ENCODE results near the gene NRF1.

The NRF1 gene

DNA sequence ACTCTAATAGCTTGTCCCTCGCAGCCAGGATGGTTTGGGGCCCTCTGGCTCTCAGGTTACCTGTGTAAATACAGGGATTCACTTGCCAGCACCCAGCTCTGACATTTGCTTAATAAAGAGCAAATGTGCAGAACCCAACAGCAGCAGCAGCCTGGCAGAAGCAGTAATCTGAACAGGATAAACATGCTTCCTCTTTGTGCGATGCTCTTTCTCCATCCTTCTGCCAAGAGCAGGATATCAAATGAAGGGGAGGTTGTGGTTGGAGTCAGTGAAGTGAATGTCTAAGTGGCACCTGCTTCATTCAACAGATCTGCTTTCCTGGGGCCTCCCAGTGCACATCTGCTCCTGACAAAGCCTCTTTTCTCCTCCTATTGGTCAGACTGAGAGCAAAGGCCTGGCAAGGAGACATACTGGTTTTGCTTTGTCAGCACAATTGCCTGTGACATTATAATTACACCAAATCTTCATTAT is 130.3 kb downstream of the NRF1 start:
- DNase-seq, result no peak

DNA sequence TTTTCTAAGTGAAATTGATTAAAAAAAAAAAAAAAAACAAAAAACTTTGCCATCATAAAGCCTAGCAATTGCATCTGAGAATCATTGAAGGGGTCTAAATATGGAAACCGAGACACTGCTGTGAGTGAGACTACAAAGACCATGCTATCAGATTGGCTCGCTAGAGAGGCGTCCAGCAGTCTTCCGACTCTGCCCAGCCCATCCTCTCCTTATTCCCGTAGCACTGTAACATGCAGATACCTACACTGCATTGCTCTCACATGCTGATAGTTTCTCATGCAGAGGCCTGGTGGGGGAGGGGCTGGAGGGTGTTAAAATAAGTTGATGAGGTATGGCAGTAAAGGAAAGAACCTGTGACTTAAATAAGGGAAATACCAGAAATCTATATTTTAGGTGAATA is 130.7 kb downstream of the NRF1 start:
- DNase-seq, result no peak

DNA sequence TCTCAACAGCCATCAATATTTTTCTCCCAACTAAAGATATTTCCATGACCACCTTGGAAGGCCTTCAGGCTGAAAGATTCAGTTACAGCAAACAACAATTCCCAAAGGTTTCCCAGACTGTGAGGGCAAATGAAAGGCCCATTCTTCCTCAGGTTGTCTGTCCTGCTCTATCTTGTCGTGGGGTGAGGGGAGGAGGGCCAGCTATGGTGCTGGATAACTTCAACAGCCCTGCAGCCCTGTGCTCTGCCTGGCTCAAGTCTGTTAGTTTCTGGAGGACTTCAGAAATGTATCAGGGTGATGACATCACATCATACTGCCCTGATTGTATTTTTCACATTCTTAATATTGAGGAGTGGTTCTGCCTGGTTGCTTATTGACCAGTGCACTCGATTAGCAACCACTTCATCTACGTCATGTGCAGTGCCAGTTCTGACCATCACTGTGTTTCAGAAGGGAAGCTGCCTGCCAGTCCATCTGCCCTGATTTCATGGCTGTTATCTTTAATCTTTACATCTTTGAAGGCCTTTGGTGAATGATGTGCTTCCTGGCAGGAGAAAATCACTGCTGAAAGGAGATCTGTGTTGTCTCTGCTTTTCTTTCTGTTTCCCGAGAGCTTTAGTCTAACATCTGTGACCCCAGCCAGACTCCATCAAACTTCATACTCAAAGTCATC is 135.5 kb downstream of the NRF1 start:
- no peak for DNase-seq

DNA sequence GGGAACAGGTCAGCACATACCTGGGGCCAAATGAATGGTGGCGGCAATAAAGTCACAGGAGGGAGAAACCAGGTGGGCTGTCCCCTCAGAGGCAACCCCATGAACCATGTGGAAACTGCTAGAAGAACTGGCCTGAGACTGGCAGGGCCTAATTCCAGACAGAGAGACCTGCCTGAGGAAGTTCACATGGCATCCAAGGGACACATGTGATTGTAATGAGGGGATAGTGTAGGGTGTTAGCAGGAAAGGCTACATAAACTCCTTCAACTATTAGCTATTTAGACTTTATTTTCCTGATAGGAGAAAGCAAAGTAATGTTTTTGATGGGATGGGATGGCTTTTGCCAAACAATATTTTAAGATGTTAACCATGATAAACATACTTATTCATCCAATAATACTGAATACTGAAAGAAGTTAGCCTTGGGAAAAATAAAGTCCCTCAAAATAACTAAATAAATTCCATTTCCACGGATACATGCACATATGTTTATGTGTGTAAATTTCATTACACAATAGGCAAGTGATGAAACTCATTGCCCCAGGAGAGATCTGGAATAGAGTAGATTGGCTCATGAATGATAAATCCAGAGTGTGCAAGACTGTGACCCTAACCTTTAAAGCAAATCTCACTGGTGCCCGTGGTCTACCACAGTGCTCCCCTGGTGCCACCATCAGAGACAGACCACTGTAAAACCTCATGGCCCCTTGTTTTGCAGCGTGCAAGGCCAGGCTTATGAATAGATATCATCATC is 137.0 kb downstream of the NRF1 start:
- no peak for DNase-seq

DNA sequence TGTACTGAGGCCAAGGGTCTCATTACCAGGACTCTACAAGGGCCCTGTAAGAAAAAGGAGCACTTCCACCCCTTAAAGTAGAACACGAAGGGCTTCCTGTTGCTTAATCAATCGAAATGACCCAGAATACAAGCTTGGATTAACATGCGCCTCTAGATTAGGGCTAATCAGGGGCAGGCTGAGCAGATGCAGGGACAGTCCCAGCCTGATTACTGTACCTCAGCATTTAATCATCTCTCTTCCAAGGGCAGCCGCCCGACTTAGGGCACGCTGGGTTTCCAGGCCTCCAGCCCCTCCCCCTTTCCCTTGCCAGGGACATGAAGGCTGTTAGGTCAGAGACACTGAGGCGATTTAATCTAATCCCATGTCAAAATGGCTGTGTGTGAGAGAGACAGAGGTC is 138.6 kb downstream of the NRF1 start:
- no peak for DNase-seq

DNA sequence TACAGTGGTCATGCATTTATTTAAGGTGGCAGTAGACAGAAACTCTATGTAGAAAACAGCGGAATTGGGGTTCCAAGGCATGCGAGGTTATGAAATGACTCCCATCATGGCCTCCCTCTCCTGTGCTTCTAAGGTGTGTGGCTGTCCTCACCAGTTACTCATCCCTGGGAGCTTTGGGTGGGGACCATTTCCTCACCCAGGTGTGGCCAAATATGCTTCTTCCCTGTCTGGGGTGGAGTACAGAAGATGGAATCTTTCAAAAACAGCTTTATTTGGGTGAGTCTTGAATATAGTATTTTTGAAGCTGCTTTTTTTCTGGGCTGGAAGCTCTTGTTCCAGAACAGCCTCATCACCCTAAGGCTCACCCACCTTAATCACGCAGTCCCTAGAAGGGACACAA is 139.0 kb downstream of the NRF1 start:
- DNase-seq, result no peak

DNA sequence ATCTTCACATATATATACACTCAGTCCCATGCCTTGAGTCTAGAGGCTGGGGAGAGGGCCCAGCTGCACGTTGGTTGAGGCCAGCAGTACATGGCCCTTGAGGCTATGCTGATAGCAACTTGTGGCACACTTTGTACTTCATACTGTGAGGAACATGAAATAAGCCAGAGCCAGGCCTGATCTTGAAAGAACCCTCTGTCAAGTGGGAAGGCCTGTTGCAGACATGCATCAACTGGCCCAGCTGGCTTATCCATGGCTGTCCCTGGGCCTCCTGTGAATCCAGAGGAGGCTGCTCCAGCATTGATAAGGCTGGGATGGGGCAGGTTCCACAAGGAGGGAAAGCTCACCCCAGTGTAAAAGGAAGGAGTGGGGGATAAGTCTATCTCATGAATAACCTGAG is 140.4 kb downstream of the NRF1 start:
- DNase-seq, result no peak

DNA sequence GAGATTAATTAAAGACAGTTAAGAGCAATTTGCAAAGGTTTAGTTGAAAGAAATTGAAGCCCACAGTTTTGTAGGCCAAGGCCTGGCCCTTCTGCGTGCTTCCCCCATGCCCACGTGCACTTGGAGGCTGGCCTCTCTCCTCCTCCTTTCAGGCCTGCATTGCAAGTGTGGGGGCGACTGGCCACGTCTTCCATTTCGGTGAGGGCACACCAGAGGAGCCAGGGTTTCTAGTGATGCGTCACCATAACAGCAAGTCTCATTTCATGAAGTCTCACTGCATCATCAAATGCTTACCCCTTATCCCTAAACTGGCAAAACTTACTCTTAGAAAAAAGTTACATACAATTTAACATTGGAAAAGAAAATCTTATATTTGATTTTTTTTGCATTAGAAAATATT is 141.2 kb downstream of the NRF1 start:
- no peak for DNase-seq

DNA sequence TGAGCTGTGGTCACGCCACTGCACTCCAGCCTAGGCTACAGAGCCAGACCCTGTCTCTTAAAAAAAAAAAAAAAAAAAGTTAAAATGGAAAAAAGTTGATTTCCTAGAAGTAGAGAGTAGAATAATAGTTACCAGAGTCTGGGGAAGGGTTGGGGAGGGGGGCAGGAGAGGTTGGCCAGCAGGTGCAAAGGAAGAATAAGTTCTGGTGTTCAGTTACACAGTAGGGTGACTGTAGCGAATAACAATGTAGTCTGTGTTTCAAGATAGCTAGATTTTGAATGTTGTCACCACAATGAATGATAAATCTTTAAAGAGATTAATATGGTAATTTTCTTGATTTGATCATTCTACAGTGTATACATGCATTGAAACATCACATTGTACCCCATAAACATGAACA is 142.9 kb downstream of the NRF1 start:
- no peak for DNase-seq

DNA sequence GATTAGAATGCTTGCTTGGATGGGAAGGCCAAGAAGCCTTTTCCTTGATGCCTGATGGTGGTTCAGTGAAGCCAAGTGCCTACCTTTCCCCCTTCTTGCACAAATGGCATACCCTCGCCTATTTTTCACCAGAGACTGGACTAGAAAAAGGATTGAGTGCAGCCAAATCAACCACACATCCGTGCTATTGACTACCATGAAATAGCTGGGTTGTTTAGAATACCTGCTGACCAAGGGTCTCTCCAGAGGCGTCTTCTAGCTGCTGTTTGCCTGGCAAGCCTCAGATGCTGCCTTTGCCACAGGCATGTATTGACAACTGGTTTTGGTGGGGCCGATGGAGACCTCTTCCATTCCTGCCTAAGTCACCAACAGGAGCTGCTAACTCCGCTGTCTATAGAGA is 146.5 kb downstream of the NRF1 start:
- no peak for DNase-seq

DNA sequence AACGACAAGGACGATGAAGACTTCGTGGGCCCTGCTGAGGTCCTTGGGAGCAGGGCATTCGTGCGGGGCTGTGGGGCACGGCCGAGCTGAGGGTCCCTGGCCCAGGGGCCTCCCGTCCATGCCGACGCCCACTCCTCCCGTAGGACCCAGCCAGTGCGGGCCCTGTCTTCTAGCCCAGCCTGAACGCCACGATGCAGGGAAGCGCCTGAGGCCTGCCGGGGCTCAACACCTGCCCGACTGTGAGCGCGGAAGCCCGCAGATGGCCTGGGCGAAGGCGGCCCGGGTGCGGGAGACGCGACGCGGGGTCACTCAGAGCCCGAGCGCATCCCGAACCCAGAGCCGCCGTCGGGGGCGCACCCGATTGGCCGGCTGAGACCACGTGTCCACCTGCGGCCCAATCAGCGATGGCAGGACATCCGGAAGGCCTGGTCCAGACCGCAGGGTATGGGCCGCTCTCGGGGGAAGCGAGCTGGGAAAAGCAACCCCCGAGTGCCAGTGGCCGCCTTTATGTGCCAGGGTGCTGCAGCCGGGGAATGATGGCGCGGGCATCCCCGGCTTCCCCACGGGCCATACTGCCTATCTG is 151.0 kb downstream of the NRF1 start:
- DNase-seq, result no peak

DNA sequence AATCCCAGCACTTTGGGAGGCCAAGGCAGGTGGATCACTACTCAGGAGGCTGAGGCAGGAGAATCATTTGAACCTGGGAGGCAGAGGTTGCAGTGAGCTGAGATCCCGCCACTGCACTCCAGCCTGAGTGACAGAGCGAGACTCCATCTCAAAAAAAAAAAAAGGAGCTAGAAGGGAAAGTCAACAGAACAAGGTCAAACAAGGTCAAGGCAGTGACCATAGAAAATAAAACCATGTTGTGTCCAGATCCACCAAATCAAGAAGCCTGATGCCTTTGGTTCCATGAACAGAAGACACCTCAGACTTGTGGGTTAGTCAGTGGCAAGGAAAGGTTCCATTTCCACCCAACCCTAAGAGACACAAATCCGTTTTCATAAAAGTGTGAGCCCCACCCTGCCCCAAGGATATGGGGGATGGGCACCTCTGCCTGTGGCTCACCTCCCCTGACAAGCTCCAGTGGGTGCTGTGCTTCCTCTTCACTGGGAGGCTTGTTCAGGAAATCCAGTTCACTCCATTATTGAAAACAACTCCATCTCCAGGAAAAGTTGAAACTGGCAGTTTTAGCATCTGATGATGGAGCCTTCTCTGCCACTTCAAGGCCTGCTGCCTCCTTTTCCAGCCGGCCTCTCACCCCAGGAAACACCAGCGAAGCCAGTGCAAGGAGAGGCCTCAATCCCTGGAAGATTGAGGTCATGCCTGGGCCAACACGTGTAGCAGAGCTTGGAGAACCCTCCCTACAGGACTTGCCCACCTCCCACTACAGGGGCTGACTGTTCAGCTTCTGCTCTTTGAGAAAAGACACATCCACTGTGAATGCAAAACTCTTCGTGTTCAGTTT is 152.9 kb downstream of the NRF1 start:
- DNase-seq, result no peak

DNA sequence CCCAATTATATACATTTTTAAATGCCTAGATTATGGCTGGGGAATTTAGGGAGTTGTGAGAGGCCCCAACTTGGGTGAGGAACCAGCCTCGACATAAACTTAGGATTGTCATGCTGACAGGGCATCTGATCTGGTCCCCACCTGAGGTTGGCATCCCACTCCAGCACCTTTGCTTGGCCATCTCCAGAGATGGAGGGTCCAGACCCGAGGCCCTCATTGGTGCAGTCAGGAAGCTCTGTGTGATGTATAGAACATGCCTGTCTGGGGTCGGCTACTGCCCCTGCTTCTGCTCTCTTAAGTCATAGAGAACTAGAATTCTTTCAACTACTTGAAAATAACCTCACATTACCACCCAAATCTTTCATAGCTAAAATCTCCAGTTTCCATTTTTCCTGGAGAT is 153.8 kb downstream of the NRF1 start:
- DNase-seq, result no peak

DNA sequence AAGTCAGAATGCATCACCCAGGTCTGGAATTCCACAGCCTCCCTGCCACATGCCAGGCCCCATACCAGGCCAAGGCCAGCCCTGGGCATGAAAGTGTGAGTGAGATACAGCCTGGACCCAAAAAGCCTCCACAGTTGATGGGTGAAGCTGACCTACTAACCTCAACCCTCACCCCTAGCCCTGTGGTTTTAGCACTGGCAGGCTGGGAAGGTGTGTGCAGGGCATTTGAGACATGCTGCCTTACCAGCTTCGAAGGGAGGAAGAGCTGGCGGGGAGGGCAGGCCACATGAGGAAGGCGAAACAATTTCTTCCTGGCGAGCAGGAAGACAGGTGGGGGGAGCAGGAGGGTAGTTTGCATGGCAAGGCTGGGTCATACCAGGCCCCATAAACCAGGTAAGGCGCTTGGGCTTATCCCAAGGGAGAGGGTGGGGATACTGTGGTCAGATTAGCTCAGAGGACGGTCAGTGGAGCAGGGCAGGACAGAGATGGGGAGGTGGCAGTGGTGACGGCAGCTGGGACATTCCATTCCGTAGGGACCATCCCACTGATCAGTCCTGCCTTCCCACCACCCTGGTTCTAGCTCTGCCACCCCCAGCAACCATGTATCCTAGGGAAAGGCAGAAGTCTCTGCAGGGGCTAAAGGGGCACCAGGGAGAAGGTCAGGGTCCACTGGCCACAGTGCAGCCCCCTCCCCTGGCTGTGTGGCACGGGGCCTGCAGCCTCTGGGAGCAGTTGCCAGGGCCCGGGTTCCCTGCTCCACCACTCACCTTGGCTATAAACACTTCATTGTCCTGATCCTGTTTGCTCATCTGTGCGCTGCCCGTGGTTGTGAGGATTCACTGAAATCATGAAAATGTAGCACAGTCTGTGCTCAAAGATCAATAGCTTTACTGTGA is 155.8 kb downstream of the NRF1 start:
- DNase-seq, result no peak

DNA sequence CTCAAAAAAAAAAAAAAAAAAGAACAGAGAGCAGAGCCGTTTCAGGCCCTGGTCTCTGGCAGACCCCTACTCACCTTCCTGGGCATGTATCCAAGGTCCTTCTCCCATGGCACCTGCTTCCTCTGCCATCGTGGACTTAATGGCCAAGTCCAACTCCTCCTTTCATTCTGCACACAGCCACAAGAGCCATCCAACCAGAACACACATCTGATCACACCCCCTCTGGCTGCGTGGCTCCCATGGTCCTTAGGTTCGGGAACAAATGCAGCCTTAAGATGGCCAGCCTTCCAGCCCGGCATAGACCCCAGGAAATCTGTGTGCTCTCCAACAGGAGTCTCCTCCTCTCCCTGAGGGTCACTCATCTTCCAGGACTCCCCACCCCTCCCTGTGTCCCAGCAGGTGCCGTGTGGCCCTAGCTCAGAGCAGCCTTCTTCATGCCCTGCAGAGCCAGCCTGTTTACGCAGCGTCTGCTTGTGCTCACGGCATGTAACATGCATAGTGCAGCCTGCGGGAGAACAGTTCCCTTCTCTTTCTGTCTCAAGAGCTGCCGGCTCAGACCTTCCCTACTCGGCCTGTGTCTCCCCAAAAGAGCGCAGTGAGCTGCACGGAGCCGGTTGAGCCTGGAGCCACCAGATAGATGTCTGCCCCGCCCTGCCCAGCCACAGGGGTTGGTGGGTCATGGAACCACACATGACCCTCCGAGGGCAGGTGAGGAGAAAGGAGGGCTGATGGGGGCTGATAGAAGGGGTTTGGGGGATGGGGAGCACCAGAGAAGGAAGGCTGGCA is 157.3 kb downstream of the NRF1 start:
- DNase-seq, result no peak

DNA sequence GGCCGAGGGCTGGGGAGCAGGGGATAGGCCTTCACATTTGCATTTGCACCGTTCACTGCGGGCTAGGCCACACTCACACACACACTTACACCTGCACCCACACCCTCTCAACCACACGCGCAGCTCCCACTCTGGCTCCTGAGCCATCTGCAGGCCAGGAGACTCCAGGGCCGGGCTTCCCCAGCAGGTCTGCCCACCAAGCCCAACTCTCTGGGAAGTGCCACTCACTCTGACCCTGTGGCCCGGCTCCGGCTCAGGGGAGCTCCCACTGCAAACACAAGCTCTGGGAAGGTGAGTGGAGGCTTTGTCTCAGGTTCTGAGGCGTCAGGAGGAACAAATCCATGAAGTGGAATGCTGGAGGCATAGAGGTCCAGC is 157.9 kb downstream of the NRF1 start:
- no peak for DNase-seq

DNA sequence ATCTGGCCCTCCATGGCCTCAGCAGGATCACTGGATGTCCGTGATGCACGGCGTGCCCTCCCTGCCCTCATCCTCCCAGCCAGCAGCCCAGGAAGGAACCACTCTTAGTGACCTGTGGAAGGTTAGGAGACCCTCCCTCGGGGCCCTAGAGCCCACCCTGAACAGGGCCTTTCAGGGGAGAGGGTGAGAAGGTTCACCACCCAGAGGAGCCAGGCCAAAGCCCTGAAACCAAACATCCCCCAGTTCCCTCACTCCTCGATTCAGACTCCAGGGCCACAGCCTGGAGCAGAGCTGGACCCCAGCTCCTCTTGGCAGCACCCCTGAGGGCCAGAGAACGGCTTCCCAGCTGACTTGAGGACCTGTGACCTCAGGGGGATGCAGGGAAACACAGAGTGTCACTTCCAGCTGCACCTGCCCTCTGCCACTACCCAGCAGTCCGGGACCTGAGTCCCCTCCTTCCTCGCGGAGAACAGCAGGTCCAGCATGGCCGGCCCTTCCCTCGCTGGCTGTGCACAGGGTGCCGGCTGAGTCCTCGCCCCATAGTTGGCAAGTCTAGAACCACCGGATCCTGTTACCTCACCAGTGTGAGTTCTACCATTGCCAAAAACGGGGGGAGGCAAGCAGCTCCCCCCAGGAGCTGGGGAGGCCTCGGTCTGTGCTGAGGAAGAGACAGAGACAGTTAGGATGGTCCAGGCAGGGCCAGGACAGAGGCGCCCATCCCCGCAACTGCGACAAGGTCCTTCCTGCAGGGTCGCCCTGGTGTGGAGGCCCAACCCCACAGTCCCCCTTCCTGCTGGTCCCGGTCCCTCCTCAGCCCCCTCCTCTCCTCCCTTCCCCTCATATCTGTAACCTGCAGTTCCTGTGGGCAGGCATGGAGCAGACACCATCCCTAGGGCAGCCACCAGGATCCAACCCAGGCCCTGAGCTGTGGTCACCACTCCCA is 158.6 kb downstream of the NRF1 start:
- DNase-seq, result no peak

DNA sequence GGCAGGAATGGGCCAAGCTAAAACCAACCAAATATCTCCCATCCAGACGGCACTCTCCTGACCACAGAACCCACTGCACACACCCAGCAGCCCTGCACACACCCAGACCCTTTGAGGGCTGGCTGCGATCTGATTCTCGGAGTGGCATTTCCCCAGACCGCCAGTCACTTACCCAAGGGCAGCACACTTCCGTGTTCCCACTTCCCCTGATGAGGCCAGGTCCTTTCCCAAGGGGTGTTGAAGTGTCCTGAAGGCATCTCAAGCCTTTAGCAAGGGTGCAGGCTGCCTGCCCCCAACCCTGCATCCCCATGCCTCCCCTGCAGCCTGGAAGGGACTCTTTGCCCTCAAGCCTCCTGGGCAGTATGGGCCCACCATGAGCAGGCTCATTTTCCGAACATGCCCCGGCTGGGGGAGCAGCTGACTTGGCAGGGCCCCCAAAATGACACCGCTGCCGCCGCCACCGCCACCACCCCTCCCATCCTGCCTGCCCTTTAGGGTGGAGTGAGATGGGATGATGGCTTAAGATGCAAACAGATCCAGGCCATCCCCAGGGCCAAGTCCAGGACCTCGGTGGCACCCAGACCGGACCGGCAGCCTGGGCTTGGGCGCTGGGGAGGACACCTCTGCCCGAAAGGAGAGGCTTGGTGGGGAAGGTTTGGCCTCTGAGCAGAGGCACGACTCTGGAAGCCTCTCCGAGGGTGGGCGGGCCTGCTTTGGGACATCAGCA is 159.8 kb downstream of the NRF1 start:
- DNase-seq, result no peak

DNA sequence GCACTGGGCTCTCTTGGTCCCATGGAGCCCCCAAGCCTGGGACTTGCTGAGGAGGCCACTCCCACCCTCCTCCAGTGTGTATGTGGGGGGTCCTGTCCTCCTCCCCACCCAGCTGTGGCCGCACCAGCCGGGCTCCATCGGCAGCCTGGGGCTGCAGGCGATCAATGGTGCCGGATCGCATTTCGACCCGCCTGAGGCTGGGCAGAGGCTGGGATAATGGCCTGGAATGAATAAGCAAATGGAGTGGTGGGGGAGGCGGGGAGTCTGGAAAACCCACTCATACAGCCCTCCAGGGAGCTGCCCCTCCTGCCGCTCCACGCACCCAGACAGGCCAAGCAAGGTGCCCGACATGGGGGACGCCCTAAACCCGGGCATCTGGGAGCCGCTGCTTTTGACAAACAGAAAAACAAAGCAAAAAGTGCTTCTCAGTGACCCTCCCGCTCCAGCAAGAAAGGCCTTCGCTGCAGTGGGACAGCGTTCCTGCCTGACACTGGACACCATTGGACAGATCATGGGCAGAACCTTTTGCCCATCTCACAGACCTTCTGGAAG is 160.5 kb downstream of the NRF1 start:
- DNase-seq, result no peak
